Liver (tissue), 9 donors: ENCODE data around the gene SRRM2. TPM values are rescaled to one million over a fixed set of nuclear protein-coding genes. Genes with fewer than 3 reads are reported as not detected.

Experiments used
- DNase-seq: peaks from one replicate; pipeline ENCODE4 v3.0.0-alpha.2; 2017; ENCODE audit warnings: low spot score
- H3K27ac ChIP-seq, 2 donors: one replicate each; pipeline ENCODE4 v1.7.0; 2013; ENCODE audit warnings: inconsistent platforms in 2 of 2, low read length in 2 of 2, control low read depth in 1 of 2, low read depth in 1 of 2, mild to moderate bottlenecking in 1 of 2
- H3K27me3 ChIP-seq, 4 donors: one replicate each; pipeline versions ENCODE4 v1.6.1 to v1.7.0; 2013; ENCODE audit warnings: low read length in 3 of 4, inconsistent platforms in 1 of 4, mild to moderate bottlenecking in 1 of 4, moderate library complexity in 1 of 4; ENCODE audit not compliant: control insufficient read depth in 4 of 4, insufficient read depth in 4 of 4
- H3K36me3 ChIP-seq, 4 donors: one replicate each; pipeline versions ENCODE4 v1.6.1 to v1.7.0; 2013; ENCODE audit warnings: low read length in 3 of 4, mild to moderate bottlenecking in 3 of 4, low read depth in 1 of 4, moderate library complexity in 1 of 4; ENCODE audit not compliant: control insufficient read depth in 4 of 4, insufficient read depth in 3 of 4
- H3K4me1 ChIP-seq, 4 donors: one replicate each; pipeline versions ENCODE4 v1.6.1 to v1.7.0; 2013; ENCODE audit warnings: low read length in 3 of 4, mild to moderate bottlenecking in 3 of 4, moderate library complexity in 1 of 4; ENCODE audit not compliant: control insufficient read depth in 4 of 4, insufficient read depth in 4 of 4
- H3K4me3 ChIP-seq, 3 donors: one replicate each; pipeline versions ENCODE4 v1.6.1 to v1.7.0; 2013; ENCODE audit warnings: low read length in 3 of 3, control low read depth in 1 of 3, low read depth in 1 of 3, mild to moderate bottlenecking in 1 of 3
- H3K9ac ChIP-seq, 2 donors: one replicate each; pipeline ENCODE4 v1.7.0; 2013; ENCODE audit warnings: low read length in 2 of 2, mild to moderate bottlenecking in 2 of 2, moderate library complexity in 2 of 2, control low read depth in 1 of 2, low read depth in 1 of 2
- H3K9me3 ChIP-seq, 4 donors: one replicate each; pipeline versions ENCODE4 v1.6.1 to v1.7.0; 2013; ENCODE audit warnings: low read length in 3 of 4; ENCODE audit not compliant: control insufficient read depth in 4 of 4
- EGR1 ChIP-seq, 2 donors: IDR thresholded peaks; 2 replicates each; pipeline ENCODE4 v1.6.1; 2016 to 2018; ENCODE audit warnings: antibody characterized with exemption in 2 of 2, low read depth in 2 of 2
- FOXA1 ChIP-seq: IDR thresholded peaks from 2 replicates; pipeline ENCODE4 v1.6.1; 2016; ENCODE audit warnings: antibody characterized with exemption
- FOXA2 ChIP-seq: IDR thresholded peaks from 2 replicates; pipeline ENCODE4 v1.6.1; 2016; ENCODE audit warnings: antibody characterized with exemption
- GABPA ChIP-seq, 2 donors: IDR thresholded peaks in 1 of 2; conservative IDR thresholded peaks in 1 of 2; 2 replicates each; pipeline ENCODE4 v1.6.1; 2016; ENCODE audit warnings: antibody characterized with exemption in 2 of 2, mild to moderate bottlenecking in 1 of 2, moderate library complexity in 1 of 2
- HNF4G ChIP-seq: IDR thresholded peaks from 2 replicates; pipeline ENCODE4 v1.6.1; 2016; ENCODE audit warnings: antibody characterized with exemption
- NR2F2 ChIP-seq: IDR thresholded peaks from 2 replicates; pipeline ENCODE4 v1.6.1; 2016; ENCODE audit warnings: antibody characterized with exemption
- RXRA ChIP-seq, 2 donors: IDR thresholded peaks; 2 replicates each; pipeline ENCODE4 v1.6.1; 2017 to 2018; ENCODE audit warnings: antibody characterized with exemption in 2 of 2, mild to moderate bottlenecking in 1 of 2
- TAF1 ChIP-seq: conservative IDR thresholded peaks from 2 replicates; pipeline ENCODE4 v1.6.1; 2016; ENCODE audit warnings: antibody characterized with exemption, mild to moderate bottlenecking
- YY1 ChIP-seq: IDR thresholded peaks from 2 replicates; pipeline ENCODE4 v1.6.1; 2016; ENCODE audit warnings: antibody characterized with exemption, mild to moderate bottlenecking
- WGBS: extraction: QIAGEN DNeasy Blood & Tissue Kit; methylation state at CpG from one replicate; pipeline ENCODE4 v1.1.7; 2013; 5-methylcytosine and 5-hydroxymethylcytosine counted together
- polyA plus RNA-seq, 2 donors: library from polyadenylated mRNA; stranded (reverse) in 1 of 2; unstranded in 1 of 2; fragments of 200-250 nt in 1 of 2; fragments of >200 nt in 1 of 2; fragmentation: Nextera tagmentation in 1 of 2; extraction: Ambion mirVana in 1 of 2; gene quantifications; one replicate each; pipeline versions ENCODE4 v1.2.1 to v1.2.3, GENCODE V29; 2013 to 2015
- total RNA-seq, 2 donors: library from RNA; depleted of rRNA; stranded (reverse); fragments of >200 nt; gene quantifications; one replicate each; pipeline ENCODE4 v1.2.3, GENCODE V29; 2014
- TF ChIP-seq, protein P1 (sequence below): IDR thresholded peaks from 2 replicates; pipeline ENCODE4 v1.6.1; 2016; ENCODE audit warnings: antibody characterized with exemption
- TF ChIP-seq, protein P2 (sequence below): fragments of 150-350 bp; IDR thresholded peaks from 2 replicates; pipeline ENCODE4 v1.5.1; 2017; ENCODE audit warnings: improper control_type of control experiment, low read depth, low read length; ENCODE audit not compliant: missing input control
- TF ChIP-seq, protein P3 (sequence below): IDR thresholded peaks from 2 replicates; pipeline ENCODE4 v1.6.1; 2016; ENCODE audit warnings: antibody characterized with exemption
- TF ChIP-seq, protein P4 (sequence below): IDR thresholded peaks from 2 replicates; pipeline ENCODE4 v1.6.1; 2016; ENCODE audit warnings: antibody characterized with exemption
- TF ChIP-seq, protein P5 (sequence below): IDR thresholded peaks from 2 replicates; pipeline ENCODE4 v1.6.1; 2016; ENCODE audit warnings: antibody characterized with exemption, mild to moderate bottlenecking
- donor health status: healthy.
- donor health status: healthy.
- donor health status: healthy.
- donor health status: healthy.
- donor health status: healthy.

Gene SRRM2
- total and polyA plus RNA-seq, 4 donors = 84.8 to 199 (median 133) TPM

DNA sequence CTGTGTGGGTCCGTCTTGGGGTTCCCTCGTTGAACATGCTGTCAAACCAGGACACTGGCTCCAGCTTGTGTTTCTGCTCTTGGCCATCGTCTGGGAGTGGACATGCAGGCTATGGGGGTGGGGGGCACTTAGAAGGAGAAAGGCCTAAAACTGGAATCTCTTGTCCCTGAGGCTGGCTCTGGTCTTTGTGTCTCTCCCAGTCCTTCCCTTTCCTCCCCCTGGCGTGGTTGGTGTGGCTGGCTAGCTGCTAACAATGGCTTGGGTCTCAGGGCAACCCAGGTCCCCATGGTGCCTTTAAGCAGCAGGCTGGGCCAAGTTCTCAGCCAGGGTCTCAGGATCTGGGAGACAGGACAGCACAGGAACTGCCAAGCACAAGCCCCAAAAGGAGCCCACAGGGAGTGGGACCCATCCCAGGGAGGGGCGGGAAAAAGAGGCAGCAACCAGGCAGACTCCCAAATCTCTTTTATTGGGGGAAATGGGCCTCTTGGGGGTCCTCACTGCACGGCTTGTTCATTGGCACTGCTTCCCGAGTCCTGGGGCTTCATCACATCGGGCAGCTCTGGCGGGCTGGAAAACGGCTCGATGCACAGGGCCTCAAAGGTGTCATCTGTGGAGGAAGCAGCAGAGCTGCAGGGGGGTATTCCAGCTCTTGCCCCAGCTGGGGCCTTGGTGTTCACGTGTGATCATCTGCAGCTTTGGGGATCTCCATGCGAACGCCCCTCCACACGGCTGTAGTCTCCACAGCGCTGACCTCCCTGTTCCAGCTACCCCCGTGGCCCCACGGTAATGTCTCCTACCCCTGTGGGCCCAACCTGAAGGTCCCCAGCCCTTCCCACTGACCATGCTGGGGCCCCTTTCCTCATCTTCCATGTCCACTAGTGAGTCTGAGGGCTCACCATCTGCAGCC lies 19.3 kb downstream of the SRRM2 start:
- Histone ChIP-seq H3K4me3 (no peak overlapping the region), H3K27ac (no peak overlapping the region), H3K27me3 (no peaks in the 10 kb centered on the region), H3K9ac (no peak overlapping the region), H3K9me3 (no peaks in the 10 kb centered on the region), H3K4me1 (peaks cover 3 to 15% (median 11%) of the 10 kb centered on the region in 4 donors), H3K36me3 (peaks cover 34 to 71% (median 46%) of the 10 kb centered on the region in 4 donors)
- 90% methylated on average over 18 of the region's 18 CpGs for WGBS
- no peak for DNase-seq
- TF ChIP-seq, protein P1, sequence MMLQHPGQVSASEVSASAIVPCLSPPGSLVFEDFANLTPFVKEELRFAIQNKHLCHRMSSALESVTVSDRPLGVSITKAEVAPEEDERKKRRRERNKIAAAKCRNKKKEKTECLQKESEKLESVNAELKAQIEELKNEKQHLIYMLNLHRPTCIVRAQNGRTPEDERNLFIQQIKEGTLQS = no peak
- TF ChIP-seq, protein P2, sequence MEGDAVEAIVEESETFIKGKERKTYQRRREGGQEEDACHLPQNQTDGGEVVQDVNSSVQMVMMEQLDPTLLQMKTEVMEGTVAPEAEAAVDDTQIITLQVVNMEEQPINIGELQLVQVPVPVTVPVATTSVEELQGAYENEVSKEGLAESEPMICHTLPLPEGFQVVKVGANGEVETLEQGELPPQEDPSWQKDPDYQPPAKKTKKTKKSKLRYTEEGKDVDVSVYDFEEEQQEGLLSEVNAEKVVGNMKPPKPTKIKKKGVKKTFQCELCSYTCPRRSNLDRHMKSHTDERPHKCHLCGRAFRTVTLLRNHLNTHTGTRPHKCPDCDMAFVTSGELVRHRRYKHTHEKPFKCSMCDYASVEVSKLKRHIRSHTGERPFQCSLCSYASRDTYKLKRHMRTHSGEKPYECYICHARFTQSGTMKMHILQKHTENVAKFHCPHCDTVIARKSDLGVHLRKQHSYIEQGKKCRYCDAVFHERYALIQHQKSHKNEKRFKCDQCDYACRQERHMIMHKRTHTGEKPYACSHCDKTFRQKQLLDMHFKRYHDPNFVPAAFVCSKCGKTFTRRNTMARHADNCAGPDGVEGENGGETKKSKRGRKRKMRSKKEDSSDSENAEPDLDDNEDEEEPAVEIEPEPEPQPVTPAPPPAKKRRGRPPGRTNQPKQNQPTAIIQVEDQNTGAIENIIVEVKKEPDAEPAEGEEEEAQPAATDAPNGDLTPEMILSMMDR = no peak
- no peak for TF ChIP-seq HNF4G
- no peak for TF ChIP-seq GABPA (IDR thresholded peaks at IDR 0.05 in 1 of 2, conservative IDR thresholded peaks at IDR 0.05 in 1 of 2)
- TF ChIP-seq FOXA2 = no peak
- TF ChIP-seq FOXA1 = no peak
- TF ChIP-seq, protein P3, sequence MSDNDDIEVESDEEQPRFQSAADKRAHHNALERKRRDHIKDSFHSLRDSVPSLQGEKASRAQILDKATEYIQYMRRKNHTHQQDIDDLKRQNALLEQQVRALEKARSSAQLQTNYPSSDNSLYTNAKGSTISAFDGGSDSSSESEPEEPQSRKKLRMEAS = no peak
- TF ChIP-seq, protein P4, sequence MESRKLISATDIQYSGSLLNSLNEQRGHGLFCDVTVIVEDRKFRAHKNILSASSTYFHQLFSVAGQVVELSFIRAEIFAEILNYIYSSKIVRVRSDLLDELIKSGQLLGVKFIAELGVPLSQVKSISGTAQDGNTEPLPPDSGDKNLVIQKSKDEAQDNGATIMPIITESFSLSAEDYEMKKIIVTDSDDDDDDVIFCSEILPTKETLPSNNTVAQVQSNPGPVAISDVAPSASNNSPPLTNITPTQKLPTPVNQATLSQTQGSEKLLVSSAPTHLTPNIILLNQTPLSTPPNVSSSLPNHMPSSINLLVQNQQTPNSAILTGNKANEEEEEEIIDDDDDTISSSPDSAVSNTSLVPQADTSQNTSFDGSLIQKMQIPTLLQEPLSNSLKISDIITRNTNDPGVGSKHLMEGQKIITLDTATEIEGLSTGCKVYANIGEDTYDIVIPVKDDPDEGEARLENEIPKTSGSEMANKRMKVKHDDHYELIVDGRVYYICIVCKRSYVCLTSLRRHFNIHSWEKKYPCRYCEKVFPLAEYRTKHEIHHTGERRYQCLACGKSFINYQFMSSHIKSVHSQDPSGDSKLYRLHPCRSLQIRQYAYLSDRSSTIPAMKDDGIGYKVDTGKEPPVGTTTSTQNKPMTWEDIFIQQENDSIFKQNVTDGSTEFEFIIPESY = no peak
- no peak for TF ChIP-seq YY1
- TF ChIP-seq TAF1 = no peak
- TF ChIP-seq, protein P5, sequence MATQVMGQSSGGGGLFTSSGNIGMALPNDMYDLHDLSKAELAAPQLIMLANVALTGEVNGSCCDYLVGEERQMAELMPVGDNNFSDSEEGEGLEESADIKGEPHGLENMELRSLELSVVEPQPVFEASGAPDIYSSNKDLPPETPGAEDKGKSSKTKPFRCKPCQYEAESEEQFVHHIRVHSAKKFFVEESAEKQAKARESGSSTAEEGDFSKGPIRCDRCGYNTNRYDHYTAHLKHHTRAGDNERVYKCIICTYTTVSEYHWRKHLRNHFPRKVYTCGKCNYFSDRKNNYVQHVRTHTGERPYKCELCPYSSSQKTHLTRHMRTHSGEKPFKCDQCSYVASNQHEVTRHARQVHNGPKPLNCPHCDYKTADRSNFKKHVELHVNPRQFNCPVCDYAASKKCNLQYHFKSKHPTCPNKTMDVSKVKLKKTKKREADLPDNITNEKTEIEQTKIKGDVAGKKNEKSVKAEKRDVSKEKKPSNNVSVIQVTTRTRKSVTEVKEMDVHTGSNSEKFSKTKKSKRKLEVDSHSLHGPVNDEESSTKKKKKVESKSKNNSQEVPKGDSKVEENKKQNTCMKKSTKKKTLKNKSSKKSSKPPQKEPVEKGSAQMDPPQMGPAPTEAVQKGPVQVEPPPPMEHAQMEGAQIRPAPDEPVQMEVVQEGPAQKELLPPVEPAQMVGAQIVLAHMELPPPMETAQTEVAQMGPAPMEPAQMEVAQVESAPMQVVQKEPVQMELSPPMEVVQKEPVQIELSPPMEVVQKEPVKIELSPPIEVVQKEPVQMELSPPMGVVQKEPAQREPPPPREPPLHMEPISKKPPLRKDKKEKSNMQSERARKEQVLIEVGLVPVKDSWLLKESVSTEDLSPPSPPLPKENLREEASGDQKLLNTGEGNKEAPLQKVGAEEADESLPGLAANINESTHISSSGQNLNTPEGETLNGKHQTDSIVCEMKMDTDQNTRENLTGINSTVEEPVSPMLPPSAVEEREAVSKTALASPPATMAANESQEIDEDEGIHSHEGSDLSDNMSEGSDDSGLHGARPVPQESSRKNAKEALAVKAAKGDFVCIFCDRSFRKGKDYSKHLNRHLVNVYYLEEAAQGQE = no peak
- no peak for TF ChIP-seq RXRA (IDR thresholded peaks at IDR 0.05)
- no peak for TF ChIP-seq EGR1 (IDR thresholded peaks at IDR 0.05; ENCODE audit: low read depth in 2 of 2)
- TF ChIP-seq NR2F2 = no peak
